Liver (tissue), 3 donors: ENCODE measurements around the gene CALML3.
A peak's percentile ranks its signal among the peaks of the same experiment; 100 is the strongest.

Source experiments
- ATF3 ChIP-seq: IDR thresholded peaks from 2 replicates; pipeline ENCODE4 v1.6.1; 2016; ENCODE audit warnings: antibody characterized with exemption
- HNF4A ChIP-seq, 2 donors: conservative IDR thresholded peaks; 2 replicates each; pipeline ENCODE4 v1.6.1; 2016; ENCODE audit warnings: antibody characterized with exemption in 2 of 2, mild to moderate bottlenecking in 2 of 2
- JUND ChIP-seq, 2 donors: IDR thresholded peaks; 2 replicates each; pipeline ENCODE4 v1.6.1; 2016; ENCODE audit warnings: antibody characterized with exemption in 2 of 2
- RAD21 ChIP-seq, 2 donors: IDR thresholded peaks; 2 replicates each; pipeline ENCODE4 v1.6.1; 2016; ENCODE audit warnings: antibody characterized with exemption in 2 of 2, mild to moderate bottlenecking in 2 of 2
- REST ChIP-seq: IDR thresholded peaks from 2 replicates; pipeline ENCODE4 v1.6.1; 2016; ENCODE audit warnings: antibody characterized with exemption, mild to moderate bottlenecking
- SP1 ChIP-seq: IDR thresholded peaks from 2 replicates; pipeline ENCODE4 v1.6.1; 2018; ENCODE audit warnings: antibody characterized with exemption, mild to moderate bottlenecking
- TAF1 ChIP-seq: conservative IDR thresholded peaks from 2 replicates; pipeline ENCODE4 v1.6.1; 2016; ENCODE audit warnings: antibody characterized with exemption, mild to moderate bottlenecking
- YY1 ChIP-seq: IDR thresholded peaks from 2 replicates; pipeline ENCODE4 v1.6.1; 2016; ENCODE audit warnings: antibody characterized with exemption, mild to moderate bottlenecking
- TF ChIP-seq, protein P1 (sequence below): fragments of 150-350 bp; IDR thresholded peaks from 2 replicates; pipeline ENCODE4 v1.5.1; 2017; ENCODE audit warnings: improper control_type of control experiment, low read depth, low read length; ENCODE audit not compliant: missing input control
- donor health status: healthy.
- donor health status: healthy.

- TF ChIP-seq TAF1 (no peak), ATF3 (no peak), HNF4A (conservative IDR thresholded peaks at IDR 0.05) (peak; percentile 23 to 36), JUND (IDR thresholded peaks at IDR 0.05) (no peak), REST (no peak), SP1 (no peak), RAD21 (IDR thresholded peaks at IDR 0.05) (peak; percentile 10 to 16), YY1 (no peak)
- TF ChIP-seq, protein P1, sequence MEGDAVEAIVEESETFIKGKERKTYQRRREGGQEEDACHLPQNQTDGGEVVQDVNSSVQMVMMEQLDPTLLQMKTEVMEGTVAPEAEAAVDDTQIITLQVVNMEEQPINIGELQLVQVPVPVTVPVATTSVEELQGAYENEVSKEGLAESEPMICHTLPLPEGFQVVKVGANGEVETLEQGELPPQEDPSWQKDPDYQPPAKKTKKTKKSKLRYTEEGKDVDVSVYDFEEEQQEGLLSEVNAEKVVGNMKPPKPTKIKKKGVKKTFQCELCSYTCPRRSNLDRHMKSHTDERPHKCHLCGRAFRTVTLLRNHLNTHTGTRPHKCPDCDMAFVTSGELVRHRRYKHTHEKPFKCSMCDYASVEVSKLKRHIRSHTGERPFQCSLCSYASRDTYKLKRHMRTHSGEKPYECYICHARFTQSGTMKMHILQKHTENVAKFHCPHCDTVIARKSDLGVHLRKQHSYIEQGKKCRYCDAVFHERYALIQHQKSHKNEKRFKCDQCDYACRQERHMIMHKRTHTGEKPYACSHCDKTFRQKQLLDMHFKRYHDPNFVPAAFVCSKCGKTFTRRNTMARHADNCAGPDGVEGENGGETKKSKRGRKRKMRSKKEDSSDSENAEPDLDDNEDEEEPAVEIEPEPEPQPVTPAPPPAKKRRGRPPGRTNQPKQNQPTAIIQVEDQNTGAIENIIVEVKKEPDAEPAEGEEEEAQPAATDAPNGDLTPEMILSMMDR = no peak
Observed at GRCh38 chr10:5534880-5535856, 10.4 kb downstream of the CALML3 start.
